Measurements from ENCODE around the gene PLAC8. TPM values are rescaled to one million over a fixed set of nuclear protein-coding genes. Genes with fewer than 3 reads are reported as not detected.

Gene PLAC8
- total and polyA plus RNA-seq, 2 of the 13 experiments (the other 11 are each of a cell fraction or from before 2014, with no cell fraction given): 3.0 to 174 TPM

- Histone ChIP-seq H3K4me3 (replicated peaks in 1 of 3; ENCODE audit: insufficient read depth in 1 of 3, low read depth in 2 of 3, low read length in 3 of 3) (no peak overlapping the region), H3K79me2 (ENCODE audit: insufficient read depth, low read length) (no peaks in the 10 kb centered on the region), H3K36me3 (replicated peaks in 1 of 2; ENCODE audit: control insufficient read depth in 1 of 2, insufficient read depth in 2 of 2, low read length in 2 of 2) (peaks cover 0 to 3% of the 10 kb centered on the region in 2 experiments; a peak in 2 of 5 replicates), H3K9ac (ENCODE audit: insufficient read depth, low read depth, low read length) (no peak overlapping the region), H4K20me1 (ENCODE audit: insufficient read depth, low read length) (no peaks in the 10 kb centered on the region), H3K9me3 (ENCODE audit: low read length) (no peaks in the 10 kb centered on the region), H3K4me2 (ENCODE audit: low read depth, low read length) (no peak overlapping the region), H3K27ac (ENCODE audit: extremely low read length, insufficient read depth, low read length) (no peak overlapping the region), H3K4me1 (ENCODE audit: insufficient read depth, low read length) (no peaks in the 10 kb centered on the region), H3K27me3 (ENCODE audit: control insufficient read depth in 1 of 2, insufficient read depth in 2 of 2, low read length in 2 of 2) (no peaks in the 10 kb centered on the region), H2AFZ (ENCODE audit: low read length) (no peak overlapping the region)
- in situ Hi-C loops (cut with HindIII; ENCODE audit: extremely low pct_ligation_motif_present, low pct_unique_long_range_greater_than_20kb): no loop called here
- 75% methylated on average over 10 of the region's 11 CpGs for WGBS (ENCODE audit: low lambda C conversion rate)
- no peak for FAIRE-seq
- POLR2A ChIA-PET: no interaction called here
- no peak for DNase-seq (ENCODE audit: low spot score)
- BruUV-seq (replicated peaks): no TSS peak
- TF ChIP-seq STAG1 (CRISPR knock-in tag; IDR thresholded peaks at IDR 0.05): peak; percentile 7; the same call in 1 of the 2 replicates
- no peak for TF ChIP-seq ATF7 (IDR thresholded peaks at IDR 0.05)
- no peak for TF ChIP-seq ATF7 (CRISPR knock-in tag; IDR thresholded peaks at IDR 0.05)
- CTCF ChIA-PET (ENCODE audit: low intra/inter-chr PET ratio, low total read pairs): no interaction called here
- intact Hi-C loops (cut with micrococcal nuclease; ENCODE audit: unreplicated experiment): no loop called here
- peak; percentile 64 for ATAC-seq
These were observed 30.5 kb downstream of the PLAC8 start for GRCh38 chr4:83083925-83084475.

GRCh38 chr4:83082777-83083176 is 31.8 kb downstream of the PLAC8 start:
- no peak overlapping the region for H3K27ac ChIP-seq (ENCODE audit: extremely low read length, insufficient read depth, low read length)
- no TSS peak for BruUV-seq (replicated peaks)
- H3K9ac ChIP-seq (ENCODE audit: insufficient read depth, low read depth, low read length): no peak overlapping the region
- no peaks in the 10 kb centered on the region for H3K9me3 ChIP-seq (ENCODE audit: low read length)
- intact Hi-C loops (cut with micrococcal nuclease; ENCODE audit: unreplicated experiment): no loop called here
- in situ Hi-C loops (cut with HindIII; ENCODE audit: extremely low pct_ligation_motif_present, low pct_unique_long_range_greater_than_20kb): no loop called here
- no peak for DNase-seq (ENCODE audit: low spot score)
- H3K79me2 ChIP-seq (ENCODE audit: insufficient read depth, low read length): no peaks in the 10 kb centered on the region
- ChIA-PET POLR2A (no interaction called here), CTCF (ENCODE audit: low intra/inter-chr PET ratio, low total read pairs) (no interaction called here)
- no peak overlapping the region for H2AFZ ChIP-seq (ENCODE audit: low read length)
- H3K27me3 ChIP-seq (ENCODE audit: control insufficient read depth in 1 of 2, insufficient read depth in 2 of 2, low read length in 2 of 2): no peaks in the 10 kb centered on the region
- ATAC-seq: peak; percentile 49
- no peak overlapping the region for H3K4me2 ChIP-seq (ENCODE audit: low read depth, low read length)
- FAIRE-seq: no peak
- no peak overlapping the region for H3K4me3 ChIP-seq (replicated peaks in 1 of 3; ENCODE audit: insufficient read depth in 1 of 3, low read depth in 2 of 3, low read length in 3 of 3)
- H3K4me1 ChIP-seq (ENCODE audit: insufficient read depth, low read length): no peaks in the 10 kb centered on the region
- no peaks in the 10 kb centered on the region for H4K20me1 ChIP-seq (ENCODE audit: insufficient read depth, low read length)
- no peaks in the 10 kb centered on the region for H3K36me3 ChIP-seq (replicated peaks in 1 of 2; ENCODE audit: control insufficient read depth in 1 of 2, insufficient read depth in 2 of 2, low read length in 2 of 2)
- 86% methylated on average over 4 of the region's 4 CpGs for WGBS (ENCODE audit: low lambda C conversion rate)
- no peak for TF ChIP-seq TFDP1 (CRISPR knock-in tag; IDR thresholded peaks at IDR 0.05; ENCODE audit: borderline replicate concordance)
- no peak for TF ChIP-seq NCOA2 (CRISPR knock-in tag; IDR thresholded peaks at IDR 0.05)
- no peak for TF ChIP-seq MAZ (IDR thresholded peaks at IDR 0.05; ENCODE audit: borderline replicate concordance, low read depth, low read length)
- no peak for TF ChIP-seq MAZ (CRISPR knock-in tag; IDR thresholded peaks at IDR 0.05; ENCODE audit: low read depth)
- no peak for TF ChIP-seq HNRNPLL (IDR thresholded peaks at IDR 0.05; ENCODE audit: low read depth, low read length, poor library complexity, severe bottlenecking)
- TF ChIP-seq HNRNPL (IDR thresholded peaks at IDR 0.05; ENCODE audit: low read depth, low read length): no peak
- no peak for TF ChIP-seq ZNF737 (CRISPR knock-in tag; IDR thresholded peaks at IDR 0.05; ENCODE audit: borderline replicate concordance)
- TF ChIP-seq THRA (CRISPR knock-in tag; IDR thresholded peaks at IDR 0.05; ENCODE audit: borderline replicate concordance): no peak
- no peak for TF ChIP-seq ZBTB46 (CRISPR knock-in tag; IDR thresholded peaks at IDR 0.05; ENCODE audit: borderline replicate concordance)
- TF ChIP-seq SALL1 (CRISPR knock-in tag; IDR thresholded peaks at IDR 0.05): no peak
- TF ChIP-seq NFYB (CRISPR knock-in tag; IDR thresholded peaks at IDR 0.05): no peak

All from HepG2 (cell line).